Measurements from ENCODE around the gene FMN2.

The FMN2 gene

GRCh38 chr1:240503036-240503435, 411.4 kb downstream of the FMN2 start:
- DNase-seq: no peak

GRCh38 chr1:240503558-240503957, 411.9 kb downstream of the FMN2 start:
- no peak for DNase-seq

DNA sequence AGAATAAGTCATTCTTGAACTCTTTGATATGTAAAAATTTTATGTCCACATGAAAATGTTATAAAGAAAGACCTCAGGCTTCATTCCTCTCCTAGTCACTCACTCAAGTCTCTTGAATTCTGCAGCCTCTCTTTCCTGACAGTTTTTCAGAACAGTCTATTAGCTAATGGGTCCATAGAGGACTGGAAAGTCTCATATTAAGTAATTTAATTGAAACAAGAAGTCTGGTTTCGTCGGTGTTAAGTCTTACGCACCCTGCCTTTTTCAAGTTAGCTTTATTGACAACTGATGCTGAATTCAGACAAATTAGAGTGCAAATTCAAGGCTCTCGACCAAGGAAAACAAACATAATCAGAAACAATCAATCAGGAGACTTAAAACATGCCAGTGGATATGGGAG, 414.5 kb downstream of the FMN2 start:
- no peak for DNase-seq

DNA sequence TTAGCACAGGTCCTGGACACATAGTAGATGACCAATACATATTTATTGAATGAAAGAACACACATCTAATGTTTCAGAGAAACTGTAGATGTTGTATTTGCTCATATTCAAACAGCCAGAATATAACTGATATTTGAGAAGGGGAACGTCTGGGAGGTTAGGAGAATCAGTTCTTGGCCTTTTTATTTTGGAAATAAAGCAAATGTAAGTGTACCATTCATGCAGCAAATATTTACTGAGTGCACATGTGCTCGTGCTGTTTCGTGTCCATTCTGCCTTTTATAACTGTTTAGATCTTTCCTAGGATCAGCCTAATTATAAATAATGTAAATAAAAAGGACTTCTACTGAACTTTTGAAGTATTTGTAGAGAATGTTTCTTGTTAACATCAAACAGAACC, 416.5 kb downstream of the FMN2 start:
- no peak for DNase-seq

- no peak for DNase-seq
Observed at GRCh38 chr1:240508950-240509349, 417.3 kb downstream of the FMN2 start.

- no peak for DNase-seq
Observed at GRCh38 chr1:240511789-240512188, 420.1 kb downstream of the FMN2 start.

DNA sequence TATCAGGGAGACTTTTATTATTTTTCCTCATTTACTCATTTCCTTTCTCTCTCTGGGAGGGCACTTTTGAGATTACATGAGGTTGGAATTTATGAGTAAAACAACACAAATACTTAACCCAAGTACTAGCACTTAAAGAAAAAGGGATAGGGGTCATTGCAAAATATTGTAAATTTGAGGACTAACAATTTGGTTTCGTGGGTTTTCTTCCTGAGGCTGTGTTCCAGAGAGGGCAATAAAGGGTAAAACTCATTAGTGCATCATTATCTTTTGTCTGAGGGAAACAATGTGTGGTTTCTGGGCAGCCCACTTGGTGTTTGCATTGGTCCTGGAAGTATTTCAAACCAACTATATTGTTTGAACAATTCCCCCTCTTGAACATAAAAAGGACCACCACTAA, 423.8 kb downstream of the FMN2 start:
- DNase-seq: no peak

- no peak for DNase-seq
Observed at GRCh38 chr1:240516069-240516468, 424.4 kb downstream of the FMN2 start.

GRCh38 chr1:240517891-240518290, 426.2 kb downstream of the FMN2 start:
- no peak for DNase-seq

GRCh38 chr1:240522122-240522822, 430.6 kb downstream of the FMN2 start:
- no peak for DNase-seq

DNA sequence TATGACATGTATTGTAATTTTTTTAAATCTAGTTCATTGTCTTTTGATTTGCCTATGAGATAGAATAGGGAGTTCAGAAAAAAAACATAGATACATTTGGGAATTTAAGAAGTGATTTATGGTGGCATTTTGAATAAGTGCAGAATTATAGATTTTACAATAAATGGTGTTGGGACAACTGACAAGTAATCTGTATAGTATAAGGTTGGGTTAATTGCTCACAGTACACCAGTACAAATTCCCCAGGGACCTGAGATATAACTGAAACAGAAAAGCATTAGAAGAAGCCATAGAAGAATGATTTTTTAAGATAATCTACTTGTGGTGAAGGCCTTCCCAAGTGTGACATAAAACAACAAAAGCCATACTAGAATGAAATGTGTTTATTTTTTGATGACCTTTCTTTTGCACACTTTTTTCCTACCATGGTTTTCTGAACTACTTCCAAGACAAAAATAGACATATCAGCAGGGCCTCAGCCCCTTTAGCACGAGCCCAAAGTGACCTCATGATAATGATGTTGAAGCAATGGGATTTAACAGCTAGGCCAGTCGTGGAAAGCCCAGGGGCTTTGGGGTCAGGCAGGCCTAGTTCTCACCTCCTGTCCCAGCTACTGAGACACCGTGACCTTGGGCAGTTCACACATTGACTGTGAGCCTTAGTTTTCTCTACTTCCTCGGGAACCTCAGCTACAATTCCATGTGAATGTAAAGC, 432.8 kb downstream of the FMN2 start:
- no peak for DNase-seq

Measured in CD4-positive, alpha-beta T cell treated with Interleukin-17A for 1 hour (primary cell).